Mucosa of rectum (tissue), 2 donors: ENCODE data around the gene FAM193B.
"Not testable (repeated sequence)": the region's sequence is repeated elsewhere in the genome, so short reads cannot be mapped to it uniquely, and the experiment has no call there.

ENCODE experiments used
- H3K27ac ChIP-seq, 2 donors: one replicate each; pipeline ENCODE4 v1.7.0; 2013; ENCODE audit warnings: inconsistent platforms in 2 of 2, low read depth in 2 of 2, low read length in 2 of 2
- H3K27me3 ChIP-seq, 2 donors: one replicate each; pipeline ENCODE4 v1.7.0; 2013; ENCODE audit warnings: low read length in 2 of 2; ENCODE audit not compliant: control insufficient read depth in 2 of 2, insufficient read depth in 2 of 2
- H3K36me3 ChIP-seq, 2 donors: one replicate each; pipeline ENCODE4 v1.7.0; 2013; ENCODE audit warnings: low read length in 2 of 2; ENCODE audit not compliant: control insufficient read depth in 2 of 2, insufficient read depth in 2 of 2
- H3K4me1 ChIP-seq, 2 donors: one replicate each; pipeline ENCODE4 v1.7.0; 2013; ENCODE audit warnings: low read length in 2 of 2, mild to moderate bottlenecking in 1 of 2; ENCODE audit not compliant: control insufficient read depth in 2 of 2, insufficient read depth in 2 of 2
- H3K4me3 ChIP-seq, 2 donors: one replicate each; pipeline ENCODE4 v1.7.0; 2013; ENCODE audit warnings: low read length in 2 of 2
- H3K9ac ChIP-seq, 2 donors: one replicate each; pipeline ENCODE4 v1.7.0; 2013; ENCODE audit warnings: low read length in 2 of 2, low read depth in 1 of 2, mild to moderate bottlenecking in 1 of 2
- H3K9me3 ChIP-seq, 2 donors: one replicate each; pipeline ENCODE4 v1.7.0; 2013; ENCODE audit warnings: low read length in 2 of 2; ENCODE audit not compliant: control insufficient read depth in 2 of 2
- donor health status: healthy.
- donor health status: Normal muscosa, but diverticular disease.

Gene FAM193B

GRCh38 chr5:177588413-177588909 lies 34.1 kb upstream of the FAM193B start:
- peaks cover 0 to 3% of the 10 kb centered on the region in 2 donors for H3K36me3 ChIP-seq
- H3K9ac ChIP-seq: no peak overlapping the region
- H3K27ac ChIP-seq: no peak overlapping the region
- H3K4me1 ChIP-seq: peaks cover 3 to 4% of the 10 kb centered on the region in 2 donors
- H3K4me3 ChIP-seq: no peak overlapping the region
- no peaks in the 10 kb centered on the region for H3K9me3 ChIP-seq
- peaks cover 0 to 4% of the 10 kb centered on the region in 2 donors for H3K27me3 ChIP-seq

- Histone ChIP-seq H3K36me3 (no peaks in the 10 kb centered on the region), H3K9me3 (no peaks in the 10 kb centered on the region), H3K4me1 (no peaks in the 10 kb centered on the region), H3K27ac (no peak overlapping the region), H3K4me3 (no peak overlapping the region), H3K27me3 (no peaks in the 10 kb centered on the region), H3K9ac (no peak overlapping the region)
These were observed 24.0 kb upstream of the FAM193B start for GRCh38 chr5:177578316-177578715.

- no peak overlapping the region for H3K27ac ChIP-seq
- H3K4me3 ChIP-seq: no peak overlapping the region
- no peaks in the 10 kb centered on the region for H3K27me3 ChIP-seq
- H3K9me3 ChIP-seq: no peaks in the 10 kb centered on the region
- H3K36me3 ChIP-seq: no peaks in the 10 kb centered on the region
- no peak overlapping the region for H3K9ac ChIP-seq
- H3K4me1 ChIP-seq: no peaks in the 10 kb centered on the region
These were observed 21.8 kb upstream of the FAM193B start for GRCh38 chr5:177576169-177576568.

- no peaks in the 10 kb centered on the region for H3K9me3 ChIP-seq
- H3K4me3 ChIP-seq: no peak overlapping the region
- no peaks in the 10 kb centered on the region for H3K27me3 ChIP-seq
- no peak overlapping the region for H3K27ac ChIP-seq
- no peaks in the 10 kb centered on the region for H3K36me3 ChIP-seq
- H3K4me1 ChIP-seq: no peaks in the 10 kb centered on the region
- no peak overlapping the region for H3K9ac ChIP-seq
These were observed 21.1 kb upstream of the FAM193B start for GRCh38 chr5:177575488-177575887.

- no peaks in the 10 kb centered on the region for H3K27me3 ChIP-seq
- H3K4me1 ChIP-seq: no peaks in the 10 kb centered on the region
- no peak overlapping the region for H3K9ac ChIP-seq
- no peak overlapping the region for H3K4me3 ChIP-seq
- H3K36me3 ChIP-seq: no peaks in the 10 kb centered on the region
- no peak overlapping the region for H3K27ac ChIP-seq
- no peaks in the 10 kb centered on the region for H3K9me3 ChIP-seq
These were observed 15.5 kb upstream of the FAM193B start for GRCh38 chr5:177569894-177570293.

GRCh38 chr5:177568326-177568725 lies 14.0 kb upstream of the FAM193B start:
- Histone ChIP-seq H3K9ac (no peak overlapping the region), H3K4me1 (no peaks in the 10 kb centered on the region), H3K27me3 (no peaks in the 10 kb centered on the region), H3K36me3 (no peaks in the 10 kb centered on the region), H3K27ac (no peak overlapping the region), H3K4me3 (no peak overlapping the region), H3K9me3 (no peaks in the 10 kb centered on the region)

GRCh38 chr5:177565046-177565445 lies 10.7 kb upstream of the FAM193B start:
- Histone ChIP-seq H3K9me3 (no peaks in the 10 kb centered on the region), H3K27ac (no peak overlapping the region), H3K9ac (no peak overlapping the region), H3K36me3 (no peaks in the 10 kb centered on the region), H3K4me1 (no peaks in the 10 kb centered on the region), H3K27me3 (no peaks in the 10 kb centered on the region), H3K4me3 (no peak overlapping the region)

- not testable (repeated sequence) for H3K36me3 ChIP-seq, H3K27me3 ChIP-seq, H3K9me3 ChIP-seq, H3K4me3 ChIP-seq, H3K27ac ChIP-seq, H3K9ac ChIP-seq
- H3K4me1 ChIP-seq: peaks cover 3 to 11% of the 10 kb centered on the region in 2 donors
These were observed 5.1 kb upstream of the FAM193B start for GRCh38 chr5:177559446-177559941.

- Histone ChIP-seq H3K36me3 (no peaks in the 10 kb centered on the region), H3K9ac (no peak overlapping the region), H3K27me3 (no peaks in the 10 kb centered on the region), H3K27ac (no peak overlapping the region), H3K4me1 (peaks cover 10 to 20% of the 10 kb centered on the region in 2 donors), H3K9me3 (no peaks in the 10 kb centered on the region), H3K4me3 (no peak overlapping the region)
These were observed 3.4 kb upstream of the FAM193B start for GRCh38 chr5:177557796-177558195.

GRCh38 chr5:177557041-177557647 lies 2.8 kb upstream of the FAM193B start:
- Histone ChIP-seq H3K27ac (no peak overlapping the region), H3K36me3 (no peaks in the 10 kb centered on the region), H3K9me3 (no peaks in the 10 kb centered on the region), H3K27me3 (no peaks in the 10 kb centered on the region), H3K4me3 (no peak overlapping the region), H3K4me1 (peaks cover 10 to 22% of the 10 kb centered on the region in 2 donors), H3K9ac (no peak overlapping the region)
